ENCODE results near the gene ISG20.

ISG20 gene

DNA sequence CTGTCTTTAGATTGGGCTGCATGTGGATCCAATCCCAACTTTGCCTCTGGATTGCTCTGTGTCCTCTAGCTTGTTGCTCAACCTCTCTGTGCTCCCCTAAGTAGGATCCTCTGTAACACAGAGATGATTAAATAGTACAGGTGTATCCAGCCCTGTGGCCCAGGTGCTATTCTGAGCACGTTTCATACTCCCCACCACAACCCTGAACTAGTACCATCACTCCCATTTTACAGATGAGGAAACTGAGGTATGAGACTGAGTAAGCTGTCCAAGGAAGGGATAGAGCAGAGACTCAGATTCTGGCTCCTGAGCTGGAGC, 7.2 kb downstream of the ISG20 start:
- no peak overlapping the region for H3K4me3 ChIP-seq (ENCODE audit: low read depth, low read length)
- TF ChIP-seq CTCF (IDR thresholded peaks at IDR 0.05; ENCODE audit: low read depth, low read length, missing control alignments), result no peak
- DNase-seq (ENCODE audit: low read depth), result no peak

DNA sequence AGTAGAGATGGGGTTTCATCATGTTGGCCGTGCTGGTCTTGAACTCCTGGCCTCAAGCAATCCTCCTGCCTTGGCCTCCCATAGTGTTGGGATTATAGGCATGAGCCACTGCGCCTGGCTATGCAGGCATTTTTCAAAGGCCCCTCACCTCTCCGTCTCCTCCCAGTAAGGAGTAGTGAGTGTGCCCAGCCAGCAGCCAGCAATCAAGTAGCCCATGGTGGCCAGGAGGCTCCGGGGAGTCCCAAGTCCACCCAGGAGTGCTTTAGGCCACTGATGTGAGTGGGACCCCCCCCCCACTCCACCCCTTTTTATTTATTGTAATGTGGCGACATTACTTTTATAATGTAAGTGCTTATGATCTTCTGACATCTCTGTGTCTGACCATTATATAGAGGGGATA, 8.1 kb downstream of the ISG20 start:
- no peak for DNase-seq (ENCODE audit: low read depth)
- no peak for TF ChIP-seq CTCF (IDR thresholded peaks at IDR 0.05; ENCODE audit: low read depth, low read length, missing control alignments)
- H3K4me3 ChIP-seq (ENCODE audit: low read depth, low read length), result no peak overlapping the region

GRCh38 chr15:88647351-88648105, 8.7 kb downstream of the ISG20 start:
- H3K4me3 ChIP-seq (ENCODE audit: low read depth, low read length), result no peak overlapping the region
- no peak for DNase-seq (ENCODE audit: low read depth)

DNA sequence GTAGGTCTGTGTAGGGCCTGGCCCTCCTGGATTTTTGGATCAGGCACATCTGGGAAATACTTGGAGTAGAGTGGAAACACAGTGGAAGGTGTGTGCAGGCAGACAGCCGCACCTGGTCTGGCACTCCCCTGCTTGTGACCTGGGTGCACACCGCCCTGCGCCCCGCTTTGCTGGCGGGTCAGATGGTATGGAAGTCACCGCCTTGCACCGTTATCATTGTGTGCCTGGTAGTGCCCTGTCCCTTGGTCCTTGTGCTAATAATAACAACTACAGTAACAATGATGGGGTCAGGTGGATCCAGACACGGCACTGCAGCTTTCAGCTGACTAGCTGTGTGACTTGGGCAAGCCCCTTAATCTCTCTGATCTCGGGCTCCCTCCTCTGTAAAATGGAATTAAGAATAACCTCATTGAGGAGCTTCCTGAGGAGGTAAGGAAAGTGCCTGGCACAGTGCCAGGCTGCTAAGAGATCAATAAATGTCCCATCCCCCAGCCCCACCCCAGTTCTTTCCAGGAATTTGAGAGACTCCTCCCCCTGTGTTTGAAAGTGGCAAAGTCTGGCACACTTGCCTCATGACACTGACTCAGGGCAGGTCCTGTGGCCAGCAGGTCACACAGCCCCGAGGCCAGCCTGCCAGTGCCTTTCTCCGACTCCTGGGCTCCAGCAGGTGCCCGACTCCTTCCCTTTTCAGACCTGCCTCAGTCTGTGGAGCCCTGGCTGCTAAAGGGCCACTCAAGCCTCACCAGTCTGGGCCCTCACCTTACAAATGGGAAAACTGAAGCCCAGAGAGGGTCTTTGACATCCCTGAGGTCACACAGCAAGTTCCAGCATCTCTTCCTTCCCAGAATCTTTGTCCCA, 9.8 kb downstream of the ISG20 start:
- DNase-seq (ENCODE audit: low read depth), result no peak
- H3K4me3 ChIP-seq (ENCODE audit: low read depth, low read length), result no peak overlapping the region
- no peak for TF ChIP-seq CTCF (IDR thresholded peaks at IDR 0.05; ENCODE audit: low read depth, low read length, missing control alignments)

More at GRCh38 chr15:88647351-88648105, 8.7 kb downstream of the ISG20 start:
- TF ChIP-seq CTCF (IDR thresholded peaks at IDR 0.05; ENCODE audit: low read depth, low read length, missing control alignments), result no peak

DNA sequence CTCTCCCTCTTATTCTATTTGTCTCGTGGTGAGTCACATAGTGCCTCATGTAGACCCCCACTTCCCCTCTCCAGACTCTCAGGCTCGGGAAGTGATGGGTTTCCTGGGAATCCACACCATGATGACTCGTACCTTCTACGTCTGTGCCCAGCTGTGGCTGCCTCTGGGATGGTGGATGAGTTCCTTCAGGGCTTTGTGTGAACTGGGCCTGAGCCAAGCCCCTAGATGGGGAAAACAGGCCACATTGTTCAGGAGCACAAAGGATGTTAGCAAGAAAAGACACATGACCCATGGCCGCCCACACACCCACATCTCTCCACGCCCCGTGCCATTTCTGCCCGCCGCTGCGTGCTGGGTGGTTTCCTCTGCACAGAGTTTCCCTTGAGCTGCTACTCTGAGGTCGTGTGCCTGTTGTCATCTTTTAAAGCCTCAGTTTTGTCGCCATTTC, 10.5 kb downstream of the ISG20 start:
- H3K4me3 ChIP-seq (ENCODE audit: low read depth, low read length), result no peak overlapping the region
- no peak for TF ChIP-seq CTCF (IDR thresholded peaks at IDR 0.05; ENCODE audit: low read depth, low read length, missing control alignments)
- DNase-seq (ENCODE audit: low read depth), result no peak

- no peak for TF ChIP-seq CTCF (IDR thresholded peaks at IDR 0.05; ENCODE audit: low read depth, low read length, missing control alignments)
- H3K4me3 ChIP-seq (ENCODE audit: low read depth, low read length), result no peak overlapping the region
- no peak for DNase-seq (ENCODE audit: low read depth)
These were observed 11.1 kb downstream of the ISG20 start for GRCh38 chr15:88649753-88650551.

Measured in GM12864 (cell line).